Aorta (tissue), 5 donors: ENCODE data around the gene CCDC50. TPM values are rescaled to one million over a fixed set of nuclear protein-coding genes. Genes with fewer than 3 reads are reported as not detected.

Experiments used
- ATAC-seq: fragments of 200-7000 bp; cut with Tn5 transposase; one replicate; pipeline ENCODE4 v1.9.1; 2022; ENCODE audit warnings: moderate library complexity; ENCODE audit not compliant: low FRiP score
- DNase-seq, 2 donors: peaks; one replicate each; pipeline ENCODE4 v3.0.0-alpha.2; 2020
- H3K27ac ChIP-seq, 2 donors: one replicate each; pipeline ENCODE4 v1.5.1; 2013; ENCODE audit warnings: low read length in 2 of 2, mild to moderate bottlenecking in 2 of 2, moderate library complexity in 2 of 2, control low read depth in 1 of 2, inconsistent platforms in 1 of 2, low read depth in 1 of 2
- H3K27me3 ChIP-seq, 2 donors: one replicate each; pipeline ENCODE4 v1.6.1; 2013; ENCODE audit warnings: control low read depth in 1 of 2, low read length in 1 of 2, mild to moderate bottlenecking in 1 of 2, moderate library complexity in 1 of 2; ENCODE audit not compliant: insufficient read depth in 2 of 2, control insufficient read depth in 1 of 2
- H3K36me3 ChIP-seq, 2 donors: one replicate each; pipeline ENCODE4 v1.6.1; 2013; ENCODE audit warnings: control low read depth in 1 of 2, low read length in 1 of 2, mild to moderate bottlenecking in 1 of 2; ENCODE audit not compliant: insufficient read depth in 2 of 2, control insufficient read depth in 1 of 2
- H3K4me1 ChIP-seq, 2 donors: one replicate each; pipeline ENCODE4 v1.6.1; 2013; ENCODE audit warnings: low read length in 2 of 2, control low read depth in 1 of 2, mild to moderate bottlenecking in 1 of 2, moderate library complexity in 1 of 2; ENCODE audit not compliant: insufficient read depth in 2 of 2, control insufficient read depth in 1 of 2
- H3K4me3 ChIP-seq, 2 donors: one replicate each; pipeline ENCODE4 v1.5.1; 2013; ENCODE audit warnings: low read length in 2 of 2, control low read depth in 1 of 2, mild to moderate bottlenecking in 1 of 2
- H3K9me3 ChIP-seq: one replicate; pipeline ENCODE4 v1.6.1; 2013; ENCODE audit warnings: mild to moderate bottlenecking, low read length; ENCODE audit not compliant: control insufficient read depth
- WGBS, 2 donors: extraction: QIAGEN DNeasy Blood & Tissue Kit; methylation state at CpG; one replicate each; pipeline ENCODE4 v1.1.7; 2013; 5-methylcytosine and 5-hydroxymethylcytosine counted together
- intact Hi-C, 2 donors: fragments of 100-400 bp; cut with DNase I; formaldehyde crosslinking; loops; one replicate each; pipeline versions ENCODE4 v1.14.2 to v1.15.0; 2022
- polyA plus RNA-seq, 2 donors: library from polyadenylated mRNA; stranded (reverse); fragments of 200-250 nt; gene quantifications; one replicate each; pipeline ENCODE4 v1.2.3, GENCODE V29; 2013
- total RNA-seq, 2 donors: library from RNA; stranded (reverse); fragmentation: NEBNext Ultra II Directional; extraction: Animal tissue kit (Norgen Biotek cat#: 25700); gene quantifications; one replicate each; pipeline ENCODE4 v1.2.1, GENCODE V29; 2021
- donor health status: healthy with polysubstance abuse.
- donor health status: Bipolar disorder and iron deficiency.
- donor health status: DM: no; HTN: no; CAD: no.
- donor health status: DM: no; HTN: no; CAD: no.
- donor health status: DM: yes; HTN: yes; CAD: no.

Gene CCDC50
- total and polyA plus RNA-seq, 4 donors = 34.3 to 129 (median 65.4) TPM

DNA sequence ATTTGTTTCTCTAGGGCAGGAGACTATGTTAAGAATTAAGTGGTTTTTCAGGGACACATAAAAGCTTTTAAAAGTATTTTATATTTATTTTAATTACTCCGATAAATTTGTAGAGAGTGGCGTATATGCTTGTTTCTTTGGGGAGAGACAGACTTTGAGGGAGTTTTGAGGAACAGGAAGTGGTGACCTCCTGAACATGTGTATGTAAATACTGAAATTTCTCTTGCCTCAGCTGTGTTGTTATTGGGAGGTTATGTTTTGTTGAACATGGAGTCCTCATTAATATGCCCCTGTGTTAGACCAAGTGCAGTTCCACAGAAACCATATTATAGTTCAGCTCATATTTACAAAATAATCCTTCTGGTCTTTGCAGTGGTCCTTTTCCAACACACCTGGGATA lies 42.9 kb downstream of the CCDC50 start:
- intact Hi-C loops = no loop called here
- 75 to 89% methylated on average over 2 of the region's 2 CpGs for WGBS, 2 donors
- H3K27ac ChIP-seq = no peak overlapping the region
- H3K4me1 ChIP-seq = no peaks in the 10 kb centered on the region
- DNase-seq (no peak), ATAC-seq (no peak)
- H3K4me3 ChIP-seq = no peak overlapping the region
- no peaks in the 10 kb centered on the region for H3K27me3 ChIP-seq
- no peaks in the 10 kb centered on the region for H3K9me3 ChIP-seq
- H3K36me3 ChIP-seq = peaks cover 2 to 5% of the 10 kb centered on the region in 2 donors

DNA sequence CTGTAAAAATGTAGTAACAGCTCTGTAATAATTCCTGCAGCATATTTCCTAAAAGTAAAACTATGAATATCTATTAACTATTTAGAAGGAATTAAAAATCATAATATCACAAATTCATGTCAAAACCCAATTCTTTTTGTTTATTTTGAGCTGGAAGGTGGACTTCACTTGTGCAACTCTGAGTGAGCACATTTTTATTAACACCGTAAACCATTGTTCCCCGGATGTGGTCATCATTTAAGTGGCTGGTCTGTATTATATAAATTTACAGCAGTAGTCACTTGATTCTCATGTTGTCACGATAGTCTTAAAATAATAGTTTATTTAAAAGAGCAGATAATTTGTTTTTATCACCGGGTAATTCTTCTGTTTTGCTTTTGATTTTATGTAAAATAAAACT lies 44.1 kb downstream of the CCDC50 start:
- Histone ChIP-seq H3K4me3 (no peak overlapping the region), H3K4me1 (no peaks in the 10 kb centered on the region), H3K27ac (no peak overlapping the region), H3K27me3 (no peaks in the 10 kb centered on the region), H3K36me3 (peaks cover 2 to 5% of the 10 kb centered on the region in 2 donors), H3K9me3 (no peaks in the 10 kb centered on the region)
- ATAC-seq (no peak), DNase-seq (no peak)
- intact Hi-C loops = no loop called here
- WGBS, 2 donors = 74 to 90% methylated on average over 4 of the region's 4 CpGs

DNA sequence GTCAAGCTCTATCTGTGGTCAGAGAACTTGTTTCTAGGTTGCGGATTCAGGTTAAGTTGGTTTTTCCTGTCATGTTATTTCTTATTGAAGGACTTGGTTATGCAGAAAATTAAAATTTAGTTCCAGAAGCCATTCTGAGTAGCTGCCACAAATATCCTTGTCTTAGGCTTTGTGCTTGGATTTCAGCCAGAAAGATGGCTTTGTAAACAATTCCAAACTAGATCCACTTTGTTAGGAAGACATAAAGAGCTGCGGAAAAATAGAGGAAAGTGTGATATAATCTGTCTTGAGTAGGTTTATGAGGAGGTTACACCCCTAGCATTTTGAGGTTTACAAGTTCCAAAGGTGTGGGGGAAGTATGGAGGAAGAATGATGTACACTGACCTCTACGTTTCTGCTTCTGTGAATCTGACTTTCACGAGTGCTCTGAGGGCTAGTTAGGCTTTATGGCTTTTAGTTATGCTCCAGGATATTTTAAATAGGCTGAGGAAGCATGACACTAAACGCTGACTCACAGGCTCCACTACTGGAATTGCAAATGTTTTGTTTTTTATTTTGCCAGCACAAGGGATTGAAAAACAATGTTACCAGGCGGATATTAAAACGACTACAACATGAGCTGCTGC lies 47.4 kb downstream of the CCDC50 start:
- H3K4me1 ChIP-seq = no peaks in the 10 kb centered on the region
- 35 to 39% methylated on average over 7 of the region's 7 CpGs for WGBS, 2 donors
- H3K4me3 ChIP-seq = no peak overlapping the region
- DNase-seq (no peak), ATAC-seq (peak; percentile 58)
- no peaks in the 10 kb centered on the region for H3K27me3 ChIP-seq
- intact Hi-C loops = loop anchor here in 1 of 2 donors (5.0 kb wide), 1 partner anchor 49 kb away; the partner anchor contains the start of gene CCDC50
- peaks cover 2 to 6% of the 10 kb centered on the region in 2 donors for H3K36me3 ChIP-seq
- peak overlapping the region in 1 of 2 donors; percentile 36 for H3K27ac ChIP-seq
- H3K9me3 ChIP-seq = no peaks in the 10 kb centered on the region

DNA sequence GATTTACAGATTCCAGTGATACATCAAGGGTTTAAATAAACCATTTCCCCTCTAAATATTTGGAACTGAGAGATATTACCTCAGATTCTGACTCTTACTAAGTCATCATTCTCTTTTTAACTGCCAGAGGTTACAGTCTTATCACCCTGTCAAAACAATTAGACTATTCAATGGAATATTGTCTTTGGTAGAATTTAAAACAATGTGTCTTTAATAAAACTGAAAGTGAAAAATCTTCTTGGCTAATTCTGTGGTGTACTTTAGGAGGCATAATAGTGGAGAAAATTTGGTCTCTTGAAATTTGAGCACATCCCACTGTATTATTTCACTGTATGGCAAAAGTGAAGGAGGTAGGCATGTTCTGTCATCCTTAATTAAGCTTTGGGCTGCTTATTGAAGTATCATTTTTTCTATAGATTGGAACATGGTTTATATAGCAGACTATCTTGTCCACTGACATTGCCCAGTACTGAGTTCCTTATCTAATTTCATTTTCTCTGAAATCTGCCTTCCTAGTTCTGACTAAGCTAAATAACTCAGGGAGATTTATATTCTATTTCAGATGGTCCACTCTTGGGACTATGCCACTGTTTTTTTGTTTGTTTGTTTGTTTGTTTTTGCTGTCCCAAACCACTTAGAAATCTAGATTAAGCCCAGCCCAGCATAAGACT lies 49.1 kb downstream of the CCDC50 start:
- intact Hi-C loops = loop anchor here in 1 of 2 donors (5.0 kb wide), 1 partner anchor 51 kb away; the partner anchor contains the start of gene CCDC50
- ATAC-seq (no peak), DNase-seq (no peak)
- Histone ChIP-seq H3K4me1 (no peaks in the 10 kb centered on the region), H3K27me3 (no peaks in the 10 kb centered on the region), H3K9me3 (no peaks in the 10 kb centered on the region), H3K27ac (no peak overlapping the region), H3K36me3 (peaks cover 6 to 13% of the 10 kb centered on the region in 2 donors), H3K4me3 (no peak overlapping the region)

DNA sequence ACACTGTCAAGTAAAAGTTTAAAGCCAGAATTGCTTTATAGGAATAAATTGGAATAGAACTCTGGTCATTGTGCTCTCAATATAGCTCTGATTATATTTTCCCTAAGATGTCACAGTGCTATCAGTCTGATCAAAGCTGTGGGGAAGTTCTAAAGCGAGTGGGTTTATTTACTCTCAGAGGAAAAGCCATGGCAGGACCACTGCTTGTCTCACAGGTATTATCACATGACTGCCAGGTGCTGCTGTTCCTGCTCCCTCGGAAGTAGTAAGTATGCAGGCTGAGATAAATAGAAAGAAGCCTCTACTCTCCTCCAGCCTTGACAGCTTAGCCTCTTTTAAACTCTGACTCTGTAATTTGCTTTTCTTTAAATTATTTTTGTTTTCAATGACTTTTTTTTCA lies 50.3 kb downstream of the CCDC50 start:
- intact Hi-C loops = loop anchor here in 1 of 2 donors (5.0 kb wide), 1 partner anchor 52 kb away; the partner anchor contains the start of gene CCDC50

DNA sequence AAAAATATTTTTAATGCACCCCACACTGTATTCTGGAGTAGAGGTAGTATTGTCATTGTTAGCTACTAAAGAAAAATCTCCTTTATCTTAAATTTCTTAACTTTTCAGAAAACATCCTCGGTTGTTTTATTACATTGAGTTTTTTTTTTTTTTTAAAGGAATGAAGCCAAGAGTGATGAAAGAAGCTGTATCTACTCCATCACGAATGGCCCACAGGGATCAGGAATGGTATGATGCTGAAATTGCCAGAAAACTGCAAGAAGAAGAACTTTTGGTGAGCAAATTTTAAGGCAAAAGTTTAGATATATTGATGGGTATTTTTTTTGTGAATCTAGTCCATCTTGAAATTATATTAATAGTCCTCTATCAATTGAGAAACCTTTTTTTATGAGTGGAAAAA lies 50.8 kb downstream of the CCDC50 start:
- Histone ChIP-seq H3K4me1 (no peaks in the 10 kb centered on the region), H3K27me3 (no peaks in the 10 kb centered on the region)
- intact Hi-C loops = loop anchor here in 1 of 2 donors (10.0 kb wide), 1 partner anchor 145 kb away; no protein-coding TSS in a partner anchor

More for the DNA sequence above, 50.3 kb downstream of the CCDC50 start:
- DNase-seq (no peak), ATAC-seq (no peak)
- H3K4me3 ChIP-seq = no peak overlapping the region
- no peaks in the 10 kb centered on the region for H3K9me3 ChIP-seq
- no peak overlapping the region for H3K27ac ChIP-seq
- WGBS, 2 donors = 58 to 90% methylated on average over 2 of the region's 2 CpGs
- no peaks in the 10 kb centered on the region for H3K27me3 ChIP-seq
- H3K4me1 ChIP-seq = no peaks in the 10 kb centered on the region
- H3K36me3 ChIP-seq = peaks cover 6 to 13% of the 10 kb centered on the region in 2 donors

DNA sequence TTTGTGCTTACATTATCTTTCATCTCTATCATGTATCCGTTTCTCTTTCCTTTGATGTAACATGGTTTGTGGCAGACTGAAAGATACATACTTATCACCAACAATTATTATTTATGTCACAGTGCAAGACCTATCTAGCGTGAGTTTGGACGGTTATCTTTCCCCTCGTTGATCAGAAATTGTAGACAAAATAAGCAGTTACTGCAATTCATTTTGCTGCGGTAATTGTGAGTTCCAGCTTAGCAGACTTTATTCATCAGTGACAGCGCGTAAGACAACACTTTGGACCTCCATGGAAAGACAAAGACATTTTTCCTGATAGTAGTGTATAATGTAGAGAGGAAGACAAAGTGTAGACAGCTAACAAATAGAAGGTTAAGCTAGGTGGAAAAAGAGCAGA lies 52.1 kb downstream of the CCDC50 start:
- 91 to 93% methylated on average over 7 of the region's 7 CpGs for WGBS, 2 donors
- H3K4me3 ChIP-seq = no peak overlapping the region
- H3K27ac ChIP-seq = no peak overlapping the region
- no peaks in the 10 kb centered on the region for H3K9me3 ChIP-seq
- ATAC-seq = no peak
- H3K36me3 ChIP-seq = peaks cover 4 to 13% of the 10 kb centered on the region in 2 donors
- intact Hi-C loops = loop anchor here in 1 of 2 donors (10.0 kb wide), 1 partner anchor 147 kb away; no protein-coding TSS in a partner anchor
- H3K4me1 ChIP-seq = no peaks in the 10 kb centered on the region
- no peaks in the 10 kb centered on the region for H3K27me3 ChIP-seq
- no peak for DNase-seq

More for the DNA sequence above, 50.8 kb downstream of the CCDC50 start:
- no peaks in the 10 kb centered on the region for H3K9me3 ChIP-seq
- H3K4me3 ChIP-seq = no peak overlapping the region
- H3K27ac ChIP-seq = no peak overlapping the region
- no peak for ATAC-seq
- 22 to 47% methylated on average over 2 of the region's 2 CpGs for WGBS, 2 donors
- DNase-seq = no peak
- peaks cover 6 to 13% of the 10 kb centered on the region in 2 donors for H3K36me3 ChIP-seq

DNA sequence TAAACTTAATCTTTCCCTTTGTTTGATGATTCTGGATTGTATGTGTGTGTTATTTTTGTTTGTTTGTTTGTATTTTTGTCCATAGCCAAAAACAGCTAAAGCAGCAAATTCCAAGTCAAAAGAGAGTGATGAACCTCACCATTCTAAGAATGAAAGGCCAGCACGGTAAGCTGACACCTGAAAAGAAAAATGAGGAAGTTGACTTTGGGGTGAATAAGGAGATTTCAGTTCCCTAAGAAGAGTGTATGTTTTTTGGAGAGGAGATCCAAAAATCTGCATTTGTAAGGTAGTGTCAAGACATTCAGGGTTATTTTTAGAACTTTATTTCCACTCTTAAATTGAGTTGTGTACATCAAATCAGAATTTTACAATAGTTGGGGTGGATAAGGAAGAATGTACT lies 53.5 kb downstream of the CCDC50 start:
- Histone ChIP-seq H3K4me1 (no peaks in the 10 kb centered on the region), H3K9me3 (no peaks in the 10 kb centered on the region), H3K27ac (no peak overlapping the region), H3K36me3 (peaks cover 4 to 13% of the 10 kb centered on the region in 2 donors), H3K4me3 (no peak overlapping the region), H3K27me3 (no peaks in the 10 kb centered on the region)
- intact Hi-C loops = loop anchor here in 1 of 2 donors (10.0 kb wide), 1 partner anchor 148 kb away; no protein-coding TSS in a partner anchor
- ATAC-seq = no peak
- DNase-seq = no peak
- 22 to 45% methylated on average over 1 of the region's 1 CpG for WGBS, 2 donors
